ENCODE measurements around the gene STK32C.
A peak's percentile ranks its signal among the peaks of the same experiment; 100 is the strongest.

Gene STK32C

DNA sequence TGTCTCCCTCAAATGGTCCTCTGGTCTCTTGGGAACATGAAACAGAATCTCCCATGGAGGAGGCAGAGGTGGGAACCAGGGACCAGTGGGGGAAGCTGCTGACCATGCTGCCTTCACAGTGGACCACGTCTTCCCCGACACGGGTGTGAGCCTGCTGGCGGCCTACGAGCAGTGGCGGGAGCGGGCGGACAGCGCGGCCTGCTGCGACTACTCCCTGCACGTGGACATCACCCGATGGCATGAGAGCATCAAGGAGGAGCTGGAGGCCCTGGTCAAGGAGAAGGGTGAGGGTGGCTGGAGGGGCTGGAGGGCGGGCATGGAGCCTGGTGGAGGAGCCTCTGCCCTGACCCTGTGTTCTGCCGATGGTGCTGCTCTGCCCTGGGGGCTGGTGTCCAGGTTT, 113.0 kb downstream of the STK32C start:
- no peak for DNase-seq

DNA sequence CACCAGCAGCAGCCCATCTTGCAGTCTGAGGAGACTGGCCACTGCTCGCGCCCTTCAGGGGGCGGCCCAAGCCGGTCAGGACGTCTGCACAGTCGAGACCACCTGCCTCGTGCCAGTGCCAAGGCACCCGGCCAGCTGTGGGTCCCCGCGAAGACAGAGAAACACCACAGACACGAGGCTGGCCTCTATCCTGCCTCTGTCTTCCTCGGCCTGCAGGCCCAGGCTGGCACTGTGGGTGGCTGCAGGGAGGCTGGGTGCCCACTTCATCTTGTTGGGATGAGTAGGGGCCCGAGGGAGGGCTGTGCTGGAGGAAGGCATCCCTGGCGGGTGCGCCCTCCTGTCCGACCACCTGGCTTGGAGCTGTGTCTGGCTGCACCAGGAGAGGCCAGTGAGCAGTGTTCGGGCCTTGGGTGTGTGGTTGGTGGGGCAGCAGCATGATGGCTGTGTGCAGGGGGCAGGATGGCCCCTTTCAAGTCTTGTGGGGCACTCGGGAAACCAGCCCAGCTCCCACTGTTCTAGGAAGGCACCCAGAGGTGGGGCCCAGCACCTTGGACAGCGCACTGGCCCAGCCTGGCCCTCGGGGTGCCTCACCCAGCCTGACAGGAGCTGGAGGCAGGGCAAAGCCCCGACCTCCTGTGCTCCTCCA, 113.7 kb downstream of the STK32C start:
- DNase-seq: no peak

DNA sequence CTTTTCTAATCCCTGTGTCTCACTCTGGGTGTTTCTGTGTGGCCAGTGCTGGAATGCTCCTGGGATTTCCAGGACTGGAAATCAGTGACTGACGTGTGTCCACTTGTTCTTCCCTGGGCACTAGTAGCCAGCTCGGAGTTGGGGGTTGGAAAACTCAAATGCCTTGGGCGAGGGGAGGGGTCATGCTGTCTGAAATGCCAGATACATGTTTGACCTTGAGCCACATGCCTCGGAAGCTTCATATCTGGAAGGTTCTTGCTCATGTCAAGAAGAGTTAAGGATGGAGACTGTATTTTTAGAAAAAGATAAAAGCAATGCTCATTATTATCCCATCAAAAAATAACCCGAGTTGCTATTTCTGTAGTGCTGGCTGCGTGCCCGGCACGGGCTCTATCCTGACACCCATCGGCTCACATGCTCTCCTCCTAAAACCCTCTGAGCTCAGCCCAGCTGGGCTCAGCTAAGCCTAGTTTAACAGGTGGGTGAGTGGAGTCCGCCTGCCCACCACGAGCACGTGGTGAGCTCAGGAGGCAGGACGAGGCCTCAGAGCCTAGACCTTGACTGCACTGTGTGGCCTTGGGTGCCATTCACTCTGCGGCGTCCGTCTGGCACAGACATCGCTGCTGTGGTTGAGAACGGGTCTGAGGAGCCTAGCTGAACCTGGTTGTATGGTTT, 114.6 kb downstream of the STK32C start:
- DNase-seq: no peak

DNA sequence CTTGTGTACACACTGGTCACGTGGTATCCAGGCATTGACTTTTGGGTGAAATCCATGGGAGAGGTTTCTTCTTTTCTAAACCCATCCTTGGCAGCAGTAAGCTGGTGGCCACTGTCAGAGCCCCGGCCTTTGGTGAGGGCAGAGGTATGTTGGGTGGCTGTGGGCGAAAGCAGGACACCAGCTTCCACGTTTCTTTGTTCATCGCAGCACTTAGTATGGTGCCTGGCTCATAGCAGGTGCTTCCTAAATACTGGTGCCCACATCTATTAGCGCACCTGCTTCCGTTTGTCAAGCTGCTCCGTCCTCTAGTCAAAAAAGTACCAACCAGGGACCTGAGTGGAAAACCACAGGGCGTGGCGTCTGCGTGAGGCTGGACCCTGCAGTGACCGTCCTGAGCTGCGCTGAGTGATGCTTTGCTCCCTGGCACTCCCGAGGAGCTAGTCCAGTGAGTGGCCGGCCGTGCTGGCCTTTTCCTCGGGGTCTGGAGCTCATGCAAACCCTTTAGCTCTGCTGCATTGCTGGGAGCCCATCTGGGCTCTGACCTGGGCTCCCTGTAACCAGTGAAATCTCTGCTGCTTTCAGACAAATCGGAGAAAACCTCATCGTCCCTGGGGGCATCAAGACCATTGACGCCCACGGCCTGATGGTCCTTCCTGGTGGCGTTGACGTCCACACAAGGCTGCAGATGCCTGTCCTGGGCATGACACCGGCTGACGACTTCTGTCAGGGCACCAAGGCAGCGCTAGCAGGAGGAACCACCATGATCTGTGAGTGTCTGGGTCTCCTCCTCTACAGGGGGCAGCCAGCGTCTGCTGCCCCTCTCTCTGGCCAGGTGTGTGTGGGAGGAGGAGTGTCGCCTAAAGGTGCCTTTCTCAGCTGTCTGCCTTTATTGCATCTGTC, 115.4 kb downstream of the STK32C start:
- no peak for DNase-seq

DNA sequence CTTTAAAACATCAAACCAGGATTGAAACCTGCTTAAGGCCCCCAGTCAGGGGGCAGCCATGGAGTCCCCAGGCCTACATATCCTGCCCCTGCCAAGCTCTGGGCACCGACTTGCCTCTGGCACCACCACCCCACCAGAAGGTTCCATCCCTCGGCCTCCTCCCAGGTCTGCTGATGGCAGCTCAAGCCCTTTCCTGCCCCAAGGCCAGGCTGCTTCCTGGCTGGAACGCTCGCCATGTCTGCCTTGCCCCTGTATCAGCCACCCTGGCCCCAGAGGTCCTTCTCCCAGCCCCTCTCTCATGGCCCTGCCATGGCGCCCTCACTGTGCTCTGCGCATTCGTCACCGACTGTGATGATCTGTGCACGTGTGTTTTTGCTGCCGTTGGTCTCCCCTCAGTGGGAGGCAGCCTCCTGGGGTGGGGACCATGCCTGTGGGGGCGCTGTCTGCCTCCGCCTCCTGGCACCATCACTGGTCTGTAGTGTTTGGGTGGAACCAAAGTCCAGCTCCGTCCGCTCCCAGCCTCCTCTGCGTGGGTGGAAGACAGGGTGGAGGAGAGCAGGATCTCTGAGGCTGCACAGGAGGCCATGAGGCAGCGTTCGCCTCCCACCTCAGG, 117.8 kb downstream of the STK32C start:
- DNase-seq: no peak

DNA sequence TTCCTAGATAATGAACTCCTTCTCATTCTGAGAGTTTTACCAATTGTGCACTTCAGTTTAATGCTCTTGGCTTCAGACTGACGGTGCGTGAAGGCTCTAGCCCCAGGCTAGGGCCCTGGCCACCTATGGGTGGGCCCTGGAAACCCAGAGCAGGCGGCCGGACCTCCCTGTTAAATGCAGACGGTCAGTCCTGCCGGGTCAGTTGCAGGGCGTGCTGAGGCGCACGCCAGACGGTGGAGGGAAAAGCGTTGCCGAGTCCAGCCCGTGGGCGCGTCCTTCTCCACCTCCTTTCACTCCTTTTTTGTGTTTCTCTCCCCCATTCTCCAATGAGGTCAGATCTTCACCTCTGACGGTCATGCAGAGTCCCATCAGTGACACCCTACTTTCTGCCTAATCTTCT, 118.7 kb downstream of the STK32C start:
- no peak for DNase-seq

DNA sequence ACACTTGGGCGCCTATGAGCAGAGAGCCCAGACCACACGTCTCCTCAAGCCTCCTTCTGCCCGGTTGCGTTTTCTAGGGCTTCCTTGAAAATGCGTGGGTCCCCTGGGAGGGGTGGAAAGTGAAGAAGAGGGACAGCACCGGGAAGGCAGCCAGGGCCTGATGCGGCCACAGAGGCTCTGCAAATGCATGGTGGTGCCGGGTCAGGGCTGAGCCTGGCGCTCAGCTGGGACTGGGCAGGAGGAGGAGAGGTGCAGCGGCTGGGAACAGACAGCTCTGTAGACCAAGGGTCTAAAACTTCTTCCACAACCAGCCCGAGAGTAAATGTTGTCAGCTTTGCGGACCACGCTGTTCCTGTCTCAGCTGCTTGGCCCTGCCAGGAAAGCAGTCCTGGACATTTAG, 119.4 kb downstream of the STK32C start:
- DNase-seq: no peak

DNA sequence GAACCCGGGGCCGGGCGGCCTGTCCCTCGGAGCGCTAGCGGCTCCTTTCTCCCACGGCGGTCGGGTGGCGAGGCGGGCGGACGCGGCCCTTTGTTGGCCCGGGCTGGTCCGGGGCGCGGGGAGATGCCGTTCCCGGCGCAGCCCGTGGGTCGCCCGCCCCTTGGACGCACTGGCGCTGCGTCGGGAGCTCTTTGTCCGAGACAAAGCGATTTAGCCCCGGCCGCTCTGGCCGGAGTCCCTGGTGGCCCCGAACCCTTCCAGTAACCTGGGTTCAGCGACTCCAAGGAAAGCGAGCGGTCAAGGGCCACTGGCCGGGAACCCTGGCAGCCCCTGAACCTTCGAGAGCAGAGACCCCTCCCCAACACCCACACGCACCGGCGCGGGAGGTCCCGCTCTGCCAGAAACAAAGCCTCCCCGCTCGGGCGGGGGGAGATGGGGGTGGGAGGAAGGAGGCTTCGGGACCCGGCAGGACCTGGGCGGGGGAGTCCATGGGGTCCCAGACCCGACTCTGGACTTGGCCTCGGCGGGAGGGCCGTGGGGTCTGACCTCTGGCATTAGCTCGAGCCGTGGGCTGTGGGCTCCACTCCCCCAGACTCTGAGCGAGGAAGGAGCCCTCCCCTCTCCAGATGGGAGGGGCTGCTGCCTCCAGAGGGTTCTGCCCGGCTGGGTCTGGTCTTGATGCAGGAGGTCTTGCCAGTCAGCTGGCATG, 120.2 kb downstream of the STK32C start:
- DNase-seq: no peak

DNA sequence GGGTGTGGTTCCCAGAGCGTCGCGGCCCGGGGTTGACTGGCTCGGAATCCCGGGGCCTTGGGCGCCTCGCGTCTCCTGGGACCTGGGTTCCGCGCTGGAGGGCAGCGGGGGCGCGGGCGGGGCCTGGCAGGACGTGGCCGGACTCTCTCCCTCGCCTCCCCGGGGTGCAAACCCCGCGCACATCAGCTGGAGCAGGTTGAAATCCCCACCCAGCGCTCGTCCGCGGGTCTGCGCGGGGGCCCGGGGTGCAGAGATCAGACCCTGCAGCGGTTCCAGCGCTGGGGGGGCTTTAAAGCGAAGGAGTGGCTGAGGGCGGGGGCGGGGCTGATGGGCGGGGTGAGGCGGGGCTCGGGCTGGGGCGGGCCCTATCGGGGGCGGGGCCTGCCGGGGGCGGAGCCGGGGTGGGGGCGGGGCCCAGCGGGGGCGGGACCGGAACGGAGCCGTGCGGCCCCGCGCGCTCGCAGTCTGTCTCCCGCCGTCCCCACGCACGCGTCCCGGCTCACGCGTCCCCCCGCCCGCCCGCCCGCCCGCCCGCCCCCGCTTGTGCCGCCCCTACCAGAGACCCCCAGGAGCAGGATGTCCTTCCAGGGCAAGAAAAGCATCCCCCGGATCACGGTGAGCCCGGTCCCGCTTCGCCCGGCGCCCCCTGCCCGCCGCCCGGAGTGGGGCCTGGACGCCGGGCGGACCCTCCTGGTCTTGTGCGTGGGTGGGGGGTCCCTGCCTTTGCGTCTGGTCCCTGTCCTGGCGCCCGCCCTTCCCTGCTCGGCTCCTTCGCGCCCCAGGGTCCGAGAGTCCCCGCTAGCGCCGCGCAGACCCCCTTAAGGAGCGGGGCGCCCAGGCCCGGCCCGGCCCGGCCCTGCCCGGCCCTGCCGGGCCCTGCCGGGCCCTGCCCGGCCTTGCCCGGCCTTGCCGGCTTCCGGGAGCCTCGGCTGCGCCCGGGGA, 121.0 kb downstream of the STK32C start, which contains the start of gene DPYSL4:
TSS of gene DPYSL4 (plus strand) at position 461 of the 942 bp plus-strand sequence. CDS start at position 577, 116 bp downstream.
- no peak for DNase-seq

DNA sequence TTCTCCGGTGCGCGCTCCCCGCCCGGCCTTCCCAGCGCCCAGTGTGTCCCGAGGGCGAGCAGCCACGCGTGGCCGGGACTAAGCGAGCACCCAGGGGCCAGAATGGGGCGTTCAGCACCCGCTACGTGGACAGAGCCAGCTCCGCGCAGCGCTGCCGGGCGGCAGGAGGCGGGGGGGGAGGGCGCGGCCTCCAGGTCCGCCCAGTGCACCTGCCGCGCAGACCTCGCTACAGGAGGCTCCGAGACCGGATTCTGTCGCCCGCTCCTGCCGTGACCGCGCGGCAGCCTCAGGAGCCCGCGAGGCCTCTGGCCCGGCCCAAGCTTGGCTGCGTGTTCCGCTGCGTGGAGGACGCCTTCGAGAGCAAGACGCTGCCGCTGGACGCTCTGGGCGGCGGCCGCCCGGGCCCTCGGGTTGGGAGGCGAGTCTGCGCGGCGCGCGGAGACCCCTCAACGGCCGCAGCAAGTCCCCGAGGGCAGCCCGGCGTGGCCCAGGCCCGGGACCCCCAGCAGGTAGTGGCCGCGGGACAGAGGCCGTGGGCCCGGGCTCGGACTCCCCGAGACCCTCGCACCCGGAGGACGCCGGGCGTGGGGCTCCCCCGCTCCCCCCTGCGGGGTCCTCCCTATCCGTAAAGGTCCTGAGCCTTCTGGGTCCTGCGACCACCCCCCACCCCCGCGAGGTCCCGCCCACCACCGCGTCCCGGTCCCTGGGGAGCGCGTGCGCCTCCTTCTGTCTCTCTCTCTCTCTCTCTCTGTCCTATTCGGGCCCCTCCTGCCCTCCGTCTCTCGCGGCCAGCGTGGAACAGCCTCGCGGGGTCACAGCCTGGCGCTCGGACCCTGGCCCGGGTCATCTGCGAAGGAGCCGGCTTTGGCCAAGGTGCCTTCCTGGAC, 121.9 kb downstream of the STK32C start:
- DNase-seq: peak; percentile 13

DNA sequence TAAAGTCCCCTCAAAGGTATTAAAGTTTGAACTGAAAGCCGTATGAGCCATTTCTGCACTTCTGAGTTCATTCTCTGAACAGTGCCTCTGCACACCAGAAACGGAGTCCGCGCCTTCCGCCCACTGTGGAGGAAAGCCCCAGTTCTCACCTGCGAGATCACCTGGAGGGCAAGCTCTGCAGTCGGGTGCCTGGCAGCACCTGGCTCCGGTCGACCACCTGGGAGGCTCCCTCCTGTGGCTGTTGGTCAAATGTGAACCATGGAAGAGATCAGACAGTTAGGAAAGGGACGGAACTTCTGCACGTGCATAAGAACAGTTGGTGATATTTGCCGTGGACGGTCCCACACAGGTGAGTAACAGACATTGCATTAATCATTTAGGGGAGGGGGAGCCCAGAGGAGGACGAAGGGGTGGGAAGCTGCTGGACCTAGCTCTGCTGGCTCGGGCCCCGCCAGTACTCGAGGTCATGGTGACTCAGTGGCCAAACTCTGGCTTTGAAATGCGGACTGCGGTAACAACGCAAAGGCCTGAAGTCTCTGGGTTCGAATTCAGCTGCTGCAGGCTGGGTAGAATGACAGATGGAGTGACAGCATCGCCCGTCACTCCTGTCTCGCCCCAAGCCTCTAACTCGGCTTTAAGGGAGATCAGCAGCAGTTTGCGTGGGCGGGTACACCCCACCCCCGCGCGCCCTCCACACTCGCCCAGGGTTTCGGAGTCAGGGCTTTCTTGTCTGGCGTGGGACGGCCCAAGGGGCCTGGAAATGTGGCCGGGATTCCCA, 122.7 kb downstream of the STK32C start:
- no peak for DNase-seq

DNA sequence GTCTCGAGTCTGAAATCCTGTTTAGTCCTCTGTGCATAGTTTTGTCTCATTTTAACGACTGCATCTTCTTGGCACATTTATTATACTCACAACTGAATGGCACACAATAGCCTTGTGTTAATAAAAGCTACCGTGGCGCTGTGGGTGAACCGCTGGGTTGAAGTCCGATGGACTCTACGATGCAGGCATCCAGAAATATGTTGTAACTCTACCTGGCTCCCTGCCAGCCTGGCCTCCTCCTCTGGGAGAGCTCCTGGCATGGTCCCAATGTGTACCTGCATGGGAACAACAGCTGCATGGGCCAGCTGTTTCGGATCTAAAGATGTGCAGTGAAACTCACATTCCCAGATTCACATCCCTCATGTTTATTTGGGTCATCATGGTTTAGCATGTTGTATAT, 124.7 kb downstream of the STK32C start:
- DNase-seq: no peak

DNA sequence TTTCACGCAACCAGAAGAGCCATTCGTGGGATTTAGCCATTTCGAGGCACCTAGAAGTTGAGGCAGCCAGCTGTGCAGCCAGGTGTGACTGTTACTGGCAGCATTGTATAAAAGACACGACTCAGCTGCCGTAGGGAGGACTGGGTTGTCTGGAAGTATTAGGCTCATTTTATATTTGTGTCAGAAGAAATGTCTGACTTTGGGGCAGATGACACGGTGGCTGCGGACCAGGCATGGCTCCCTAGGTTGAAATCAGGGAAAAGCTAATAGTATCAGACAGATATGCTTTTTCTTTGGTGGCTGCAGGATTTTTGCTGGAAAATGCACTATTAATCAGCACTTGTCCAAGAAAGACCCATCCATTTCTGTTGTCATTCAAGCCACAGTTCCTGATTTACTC, 125.2 kb downstream of the STK32C start:
- no peak for DNase-seq

DNA sequence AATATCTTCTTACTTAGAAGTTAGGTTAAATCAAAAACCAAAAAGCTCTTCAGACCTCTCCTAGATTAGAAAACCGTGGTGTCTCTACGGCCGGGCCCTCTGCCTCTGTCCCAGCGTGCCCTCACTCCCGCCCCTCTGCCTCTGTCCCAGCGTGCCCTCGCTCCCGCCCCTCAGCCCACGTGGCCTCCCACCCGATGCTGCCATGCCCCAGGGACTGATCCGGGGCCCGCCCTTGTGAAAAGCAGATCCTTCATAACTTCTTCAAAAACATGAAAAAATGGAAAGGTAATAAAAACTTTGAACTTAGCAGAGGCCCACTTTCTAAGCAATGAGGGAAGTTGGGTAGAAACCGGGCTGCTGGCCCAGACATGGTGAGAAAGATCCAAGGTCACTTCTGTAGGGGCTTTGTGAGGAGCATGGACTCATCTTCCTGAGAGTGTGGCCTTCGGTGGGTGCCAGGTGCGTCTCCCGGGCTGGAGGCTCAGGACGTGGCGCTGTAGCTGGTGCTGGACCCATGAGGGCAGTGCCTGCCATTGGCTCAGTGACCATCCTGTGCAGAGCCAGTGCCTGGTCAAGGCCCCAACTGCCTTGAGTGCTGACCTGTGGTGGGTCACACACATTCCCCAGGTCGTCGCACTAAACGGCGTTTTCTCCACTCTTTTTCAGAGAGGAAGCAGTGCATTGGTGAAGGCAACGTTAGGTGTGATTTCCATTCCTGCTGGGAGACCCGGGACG, 125.9 kb downstream of the STK32C start:
- DNase-seq: no peak

DNA sequence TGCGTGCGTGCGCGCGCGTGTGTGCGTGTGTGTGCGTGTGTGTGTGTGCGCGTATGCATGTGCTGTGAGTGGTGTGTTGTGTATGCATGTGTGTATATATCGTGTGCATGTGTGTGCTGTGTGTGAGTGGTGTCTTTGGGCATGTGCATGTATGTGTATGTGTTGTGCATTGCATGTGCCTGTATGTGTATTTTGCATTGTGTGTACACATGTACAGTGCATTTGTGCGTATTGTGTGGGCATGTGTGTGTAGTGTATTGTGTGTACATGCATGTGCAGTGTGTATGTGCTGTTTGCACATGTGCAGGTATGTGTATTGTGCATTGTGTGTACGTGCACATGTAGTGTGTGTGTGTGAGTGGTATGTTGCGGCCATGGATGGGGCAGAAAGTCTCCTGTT, 127.0 kb downstream of the STK32C start:
- DNase-seq: no peak

DNA sequence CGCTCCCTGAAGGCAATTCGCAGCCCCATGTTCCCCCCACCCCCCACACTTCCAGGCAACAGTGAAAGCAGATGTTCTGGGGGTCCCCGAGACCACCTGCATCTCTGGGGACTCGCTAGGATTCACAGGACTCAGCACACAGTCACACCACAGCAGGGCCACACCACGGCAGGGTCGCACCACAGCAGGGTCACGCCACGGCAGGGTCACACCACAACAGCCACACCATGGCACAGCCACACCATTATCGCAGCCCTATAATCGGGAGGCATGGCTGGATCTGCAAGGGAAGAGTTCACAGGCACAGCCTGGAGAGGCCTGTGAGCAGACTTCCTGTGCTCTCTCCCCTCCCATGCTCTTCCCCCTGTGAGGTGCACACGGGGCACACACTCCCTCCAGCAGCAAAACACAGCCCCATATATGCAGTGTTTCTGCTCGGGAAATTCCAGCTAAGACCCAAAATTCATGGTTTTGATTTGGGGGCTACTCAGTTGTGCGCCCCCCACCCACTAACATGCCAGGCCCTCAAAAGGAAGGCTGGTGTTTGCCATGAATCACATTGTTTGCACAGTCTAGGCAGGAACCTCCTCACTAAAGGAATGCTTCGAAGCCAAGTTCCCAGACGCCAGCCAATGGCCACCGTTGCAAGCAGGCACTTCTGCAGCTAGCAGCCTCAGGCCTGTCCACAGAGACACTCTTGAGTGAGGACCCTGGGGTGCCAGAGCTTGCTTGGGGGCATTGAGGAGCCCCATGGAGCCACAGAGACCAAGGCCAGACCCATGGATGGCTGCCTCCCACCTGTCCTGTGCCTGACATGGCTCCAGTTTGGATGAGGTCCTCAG, 128.0 kb downstream of the STK32C start:
- no peak for DNase-seq

DNA sequence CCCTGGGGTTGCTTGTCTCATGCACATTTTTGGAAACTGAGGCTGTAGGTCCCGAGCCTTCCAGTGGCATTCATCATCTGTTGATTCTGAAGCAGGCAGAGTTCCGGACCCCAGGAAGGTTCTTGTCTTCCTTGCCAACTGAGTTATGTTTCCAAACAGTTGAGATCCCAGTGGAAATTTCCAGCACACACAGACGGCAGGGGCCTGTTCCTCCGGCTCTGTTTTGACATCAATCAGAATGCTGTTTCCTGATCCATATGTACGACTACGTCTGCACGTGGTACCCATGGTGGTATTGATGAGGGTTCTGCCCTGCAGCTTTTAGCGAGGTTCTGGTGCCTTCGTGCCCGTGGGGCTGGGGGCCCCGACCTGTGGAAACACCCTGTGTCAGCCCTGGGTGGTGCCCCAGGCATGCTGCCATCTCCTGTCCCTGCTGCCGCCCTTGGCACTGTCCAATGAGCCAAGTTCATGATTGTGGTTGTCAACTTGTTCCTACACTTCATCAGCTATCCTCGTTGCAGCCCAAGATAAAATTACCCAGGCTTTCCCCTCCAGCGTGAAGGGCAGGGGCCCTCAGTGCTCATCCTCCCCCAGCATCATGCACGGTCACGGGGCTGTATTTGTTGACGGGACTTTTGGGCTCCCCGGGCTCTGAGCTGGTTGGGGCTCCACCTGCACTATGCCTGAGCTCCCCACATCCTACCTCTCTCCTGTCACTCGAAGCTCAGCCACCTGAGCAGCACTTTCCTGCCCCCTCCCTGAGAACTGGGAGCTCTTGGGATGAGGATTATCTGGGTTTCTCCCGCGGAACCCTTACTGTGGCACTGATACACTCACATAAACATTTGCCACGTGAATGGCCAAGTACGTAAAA, 128.8 kb downstream of the STK32C start:
- no peak for DNase-seq

All from activated T-cell treated with anti-CD3 and anti-CD28 coated beads for 4 hours (primary cell).